HG03565 (cell line): Measurements from ENCODE around the gene APOC1.
"Not testable (repeated sequence)": the region's sequence is repeated elsewhere in the genome, so short reads cannot be mapped to it uniquely, and the experiment has no call there.

Source experiments
- ATAC-seq: cut with Tn5 transposase; IDR thresholded peaks from one replicate; pipeline ENCODE4 v1.9.1; 2021; ENCODE audit warnings: mild to moderate bottlenecking, moderate library complexity; ENCODE audit not compliant: unreplicated experiment

Gene APOC1

DNA sequence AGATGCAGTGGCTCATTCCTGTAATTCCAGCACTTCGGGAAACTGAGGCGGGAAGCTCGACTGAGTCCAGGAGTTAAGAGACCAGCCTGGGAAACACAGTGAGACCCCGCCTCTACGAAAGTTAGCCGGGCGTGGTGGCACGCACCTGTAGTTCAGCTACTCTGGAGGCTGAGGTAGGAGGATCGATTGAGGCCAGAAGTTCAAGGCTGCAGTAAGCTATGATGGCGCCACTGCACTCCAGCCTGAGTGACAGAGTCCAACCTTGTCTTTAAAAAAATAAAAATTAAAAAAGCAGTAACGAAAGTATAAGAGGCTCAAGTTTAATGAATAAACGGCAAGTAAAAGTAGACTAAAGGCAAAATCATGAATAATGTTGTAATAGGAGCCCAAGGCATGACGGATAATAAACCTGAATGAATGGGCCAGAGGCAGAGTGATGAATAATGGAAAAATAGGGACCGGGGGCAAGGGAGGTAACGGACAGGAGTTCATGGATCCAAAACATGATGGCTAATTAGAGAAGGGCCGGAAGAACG lies 24.5 kb upstream of the APOC1 start:
- ATAC-seq = no peak

- ATAC-seq = peak; percentile 74
These were observed 23.9 kb upstream of the APOC1 start for GRCh38 chr19:44890366-44891015.

GRCh38 chr19:44891016-44891882 lies 23.2 kb upstream of the APOC1 start, which contains the start of gene TOMM40:
Gene TOMM40, plus strand, starts transcription at chr19:44891254. Its CDS starts 162 bp downstream, at chr19:44891416.
- ATAC-seq = no peak

GRCh38 chr19:44892932-44893331 lies 21.5 kb upstream of the APOC1 start:
- no peak for ATAC-seq

GRCh38 chr19:44893332-44894051 lies 20.9 kb upstream of the APOC1 start:
- ATAC-seq = no peak

GRCh38 chr19:44894052-44894400 lies 20.4 kb upstream of the APOC1 start:
- no peak for ATAC-seq

DNA sequence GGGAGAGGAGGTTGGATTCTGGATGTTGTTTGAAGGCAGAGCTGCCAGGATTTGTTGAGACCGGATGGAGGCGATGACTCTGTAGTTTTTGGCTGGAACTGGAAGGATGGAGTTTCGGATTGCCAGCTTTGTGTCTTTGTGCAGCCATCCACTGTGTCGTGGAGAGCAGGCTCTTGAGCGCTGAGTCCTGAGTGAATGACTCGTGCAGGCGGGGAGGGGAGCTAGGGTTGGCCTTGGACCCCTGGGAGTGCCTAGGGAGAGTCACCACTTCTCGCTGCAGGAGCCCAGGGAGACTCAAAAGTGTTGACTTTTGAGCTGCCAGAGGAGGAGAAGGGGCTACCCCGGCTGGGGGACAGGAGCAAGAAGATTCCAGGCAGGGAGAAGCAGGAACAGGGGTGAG lies 19.5 kb upstream of the APOC1 start:
- no peak for ATAC-seq

DNA sequence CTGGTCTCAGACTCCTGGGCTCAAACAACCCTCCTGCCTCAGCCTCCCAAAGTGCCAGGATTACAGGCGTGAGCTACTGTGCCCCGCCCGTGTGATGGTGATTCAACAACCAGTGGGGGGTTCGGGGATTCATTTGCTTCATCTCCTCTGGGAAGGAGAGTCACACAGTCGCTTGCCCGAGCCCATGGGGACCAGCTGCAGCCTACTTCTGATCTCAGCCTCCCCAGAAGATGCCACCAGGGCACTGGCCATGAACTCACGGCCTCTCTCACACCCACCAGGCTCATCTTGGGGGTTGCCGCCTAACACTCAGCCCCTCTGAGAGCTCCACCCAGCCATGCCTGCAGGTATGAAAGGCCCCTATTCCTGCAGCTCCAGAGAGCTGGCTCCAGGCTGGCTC lies 16.6 kb upstream of the APOC1 start:
- no peak for ATAC-seq

DNA sequence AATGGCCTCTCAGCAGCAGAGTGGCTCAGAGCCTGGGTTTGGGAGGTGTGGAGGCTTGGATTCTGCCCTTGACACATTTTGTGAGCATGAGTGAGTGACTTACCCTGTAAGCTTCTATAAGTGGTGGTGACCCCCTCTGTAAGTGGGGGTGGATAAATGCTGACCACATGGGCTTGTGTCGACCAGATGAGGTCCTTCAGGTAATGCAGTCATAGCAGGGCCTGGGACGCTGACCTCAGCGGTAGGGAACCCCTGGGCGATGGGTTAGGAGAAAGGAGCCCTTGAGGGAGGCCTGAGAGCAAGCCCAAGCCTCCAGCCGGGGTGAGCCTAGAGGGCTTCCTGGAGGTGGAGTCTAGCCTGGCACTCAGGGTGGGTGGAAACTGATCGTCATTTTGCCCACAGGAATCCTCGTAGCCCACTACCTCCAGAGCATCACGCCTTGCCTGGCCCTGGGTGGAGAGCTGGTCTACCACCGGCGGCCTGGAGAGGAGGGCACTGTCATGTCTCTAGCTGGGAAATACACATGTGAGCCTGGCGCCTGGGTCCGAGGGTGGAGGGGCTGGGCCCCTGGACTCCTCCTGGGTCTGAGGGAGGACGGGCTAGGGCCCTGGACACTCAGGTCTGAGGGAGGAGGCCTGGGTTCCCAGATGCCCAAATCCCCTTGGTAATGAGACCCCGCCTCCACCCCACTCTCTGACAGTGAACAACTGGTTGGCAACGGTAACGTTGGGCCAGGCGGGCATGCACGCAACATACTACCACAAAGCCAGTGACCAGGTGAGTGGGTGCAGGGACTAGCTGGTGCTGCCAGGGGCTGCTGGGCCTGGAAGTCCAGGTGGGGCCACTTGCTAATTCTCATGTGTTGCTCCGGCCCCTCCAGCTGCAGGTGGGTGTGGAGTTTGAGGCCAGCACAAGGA lies 13.8 kb upstream of the APOC1 start:
- no peak for ATAC-seq

- ATAC-seq = no peak
These were observed 11.2 kb upstream of the APOC1 start for GRCh38 chr19:44903216-44903601.

DNA sequence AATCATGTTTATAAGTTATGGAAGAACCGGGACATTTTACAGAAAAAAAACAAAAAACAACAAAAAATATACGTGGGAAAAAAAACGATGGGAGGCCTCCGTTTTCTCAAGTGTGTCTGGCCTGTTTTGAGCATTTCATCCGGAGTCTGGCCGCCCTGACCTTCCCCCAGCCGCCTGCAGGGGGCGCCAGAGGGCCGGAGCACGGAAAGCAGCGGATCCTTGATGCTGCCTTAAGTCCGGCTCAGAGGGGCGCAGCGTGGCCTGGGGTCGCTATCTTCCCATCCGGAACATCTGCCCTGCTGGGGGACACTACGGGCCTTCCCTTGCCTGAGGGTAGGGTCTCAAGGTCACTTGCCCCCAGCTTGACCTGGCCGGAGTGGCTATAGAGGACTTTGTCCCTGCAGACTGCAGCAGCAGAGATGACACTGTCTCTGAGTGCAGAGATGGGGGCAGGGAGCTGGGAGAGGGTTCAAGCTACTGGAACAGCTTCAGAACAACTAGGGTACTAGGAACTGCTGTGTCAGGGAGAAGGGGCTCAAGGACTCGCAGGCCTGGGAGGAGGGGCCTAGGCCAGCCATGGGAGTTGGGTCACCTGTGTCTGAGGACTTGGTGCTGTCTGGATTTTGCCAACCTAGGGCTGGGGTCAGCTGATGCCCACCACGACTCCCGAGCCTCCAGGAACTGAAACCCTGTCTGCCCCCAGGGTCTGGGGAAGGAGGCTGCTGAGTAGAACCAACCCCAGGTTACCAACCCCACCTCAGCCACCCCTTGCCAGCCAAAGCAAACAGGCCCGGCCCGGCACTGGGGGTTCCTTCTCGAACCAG lies 10.6 kb upstream of the APOC1 start:
- no peak for ATAC-seq

GRCh38 chr19:44904426-44904994 lies 9.9 kb upstream of the APOC1 start:
- no peak for ATAC-seq

- no peak for ATAC-seq
These were observed 8.8 kb upstream of the APOC1 start, which contains the start of gene APOE for GRCh38 chr19:44905437-44906160. Gene APOE, plus strand, starts transcription at chr19:44905796. Its CDS starts 829 bp downstream, at chr19:44906625.

- ATAC-seq = no peak
These were observed 6.8 kb upstream of the APOC1 start for GRCh38 chr19:44907613-44908012.

DNA sequence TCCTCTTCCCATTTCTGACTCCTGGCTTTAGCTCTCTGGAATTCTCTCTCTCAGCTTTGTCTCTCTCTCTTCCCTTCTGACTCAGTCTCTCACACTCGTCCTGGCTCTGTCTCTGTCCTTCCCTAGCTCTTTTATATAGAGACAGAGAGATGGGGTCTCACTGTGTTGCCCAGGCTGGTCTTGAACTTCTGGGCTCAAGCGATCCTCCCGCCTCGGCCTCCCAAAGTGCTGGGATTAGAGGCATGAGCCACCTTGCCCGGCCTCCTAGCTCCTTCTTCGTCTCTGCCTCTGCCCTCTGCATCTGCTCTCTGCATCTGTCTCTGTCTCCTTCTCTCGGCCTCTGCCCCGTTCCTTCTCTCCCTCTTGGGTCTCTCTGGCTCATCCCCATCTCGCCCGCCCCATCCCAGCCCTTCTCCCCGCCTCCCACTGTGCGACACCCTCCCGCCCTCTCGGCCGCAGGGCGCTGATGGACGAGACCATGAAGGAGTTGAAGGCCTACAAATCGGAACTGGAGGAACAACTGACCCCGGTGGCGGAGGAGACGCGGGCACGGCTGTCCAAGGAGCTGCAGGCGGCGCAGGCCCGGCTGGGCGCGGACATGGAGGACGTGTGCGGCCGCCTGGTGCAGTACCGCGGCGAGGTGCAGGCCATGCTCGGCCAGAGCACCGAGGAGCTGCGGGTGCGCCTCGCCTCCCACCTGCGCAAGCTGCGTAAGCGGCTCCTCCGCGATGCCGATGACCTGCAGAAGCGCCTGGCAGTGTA lies 6.2 kb upstream of the APOC1 start:
- ATAC-seq = no peak

DNA sequence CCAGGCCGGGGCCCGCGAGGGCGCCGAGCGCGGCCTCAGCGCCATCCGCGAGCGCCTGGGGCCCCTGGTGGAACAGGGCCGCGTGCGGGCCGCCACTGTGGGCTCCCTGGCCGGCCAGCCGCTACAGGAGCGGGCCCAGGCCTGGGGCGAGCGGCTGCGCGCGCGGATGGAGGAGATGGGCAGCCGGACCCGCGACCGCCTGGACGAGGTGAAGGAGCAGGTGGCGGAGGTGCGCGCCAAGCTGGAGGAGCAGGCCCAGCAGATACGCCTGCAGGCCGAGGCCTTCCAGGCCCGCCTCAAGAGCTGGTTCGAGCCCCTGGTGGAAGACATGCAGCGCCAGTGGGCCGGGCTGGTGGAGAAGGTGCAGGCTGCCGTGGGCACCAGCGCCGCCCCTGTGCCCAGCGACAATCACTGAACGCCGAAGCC lies 5.6 kb upstream of the APOC1 start:
- no peak for ATAC-seq

- ATAC-seq = no peak
These were observed 4.6 kb upstream of the APOC1 start for GRCh38 chr19:44909775-44910174.

DNA sequence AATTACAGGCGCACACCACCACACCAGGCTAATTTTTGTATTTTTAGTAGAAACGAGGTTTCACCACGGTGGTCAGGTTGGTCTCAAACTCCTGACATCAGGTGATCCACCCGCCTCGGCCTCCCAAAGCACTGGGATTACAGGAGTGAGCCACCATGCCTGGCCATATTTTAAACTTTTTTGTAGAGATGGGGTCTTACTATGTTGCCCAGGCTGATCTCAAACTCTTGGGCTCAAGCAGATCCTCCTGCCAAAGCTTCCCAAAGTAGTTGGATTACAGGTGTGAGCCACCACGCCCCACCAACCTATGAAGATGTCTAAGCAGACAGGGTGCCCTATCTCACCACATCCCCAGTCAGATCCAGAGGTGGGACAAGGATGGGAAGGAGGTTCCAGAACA lies 2.5 kb upstream of the APOC1 start:
- not testable (repeated sequence) for ATAC-seq
